Kidney (tissue), 14 donors: ENCODE measurements around the gene VTA1. TPM values are rescaled to one million over a fixed set of nuclear protein-coding genes. Genes with fewer than 3 reads are reported as not detected.

Source experiments
- DNase-seq, 5 donors: peaks; one replicate each; pipeline ENCODE4 v3.0.0-alpha.2; 2013 to 2020
- FAIRE-seq: peaks from 2 replicates; lab custom pipeline; 2012; peaks lifted over from hg19 to GRCh38; lab: Jason Lieb, UNC
- H3K27ac ChIP-seq, 2 donors: one replicate each; pipeline ENCODE4 v1.7.0; 2013; ENCODE audit warnings: low read depth in 2 of 2, low read length in 2 of 2, inconsistent platforms in 1 of 2
- H3K27me3 ChIP-seq: one replicate; pipeline ENCODE4 v1.7.1; 2013; ENCODE audit warnings: low read length, inconsistent platforms; ENCODE audit not compliant: control insufficient read depth, insufficient read depth
- H3K36me3 ChIP-seq, 3 donors: one replicate each; pipeline versions ENCODE4 v1.7.0 to v1.7.1; 2013; ENCODE audit warnings: low read length in 3 of 3, control low read depth in 1 of 3, inconsistent platforms in 1 of 3; ENCODE audit not compliant: insufficient read depth in 3 of 3, control insufficient read depth in 2 of 3
- H3K4me1 ChIP-seq, 3 donors: one replicate each; pipeline versions ENCODE4 v1.7.0 to v1.7.1; 2013; ENCODE audit warnings: low read length in 3 of 3, inconsistent platforms in 1 of 3, low read depth in 1 of 3; ENCODE audit not compliant: control insufficient read depth in 2 of 3, insufficient read depth in 2 of 3
- H3K4me3 ChIP-seq, 3 donors: one replicate each; pipeline versions ENCODE4 v1.7.0 to v1.8.1; 2013; ENCODE audit warnings: low read length in 3 of 3, control low read depth in 1 of 3, inconsistent platforms in 1 of 3
- H3K9ac ChIP-seq, 3 donors: one replicate each; pipeline versions ENCODE4 v1.7.0 to v1.7.1; 2013; ENCODE audit warnings: low read length in 3 of 3, control low read depth in 1 of 3, inconsistent platforms in 1 of 3
- H3K9me3 ChIP-seq, 3 donors: one replicate each; pipeline versions ENCODE4 v1.7.0 to v1.7.1; 2013; ENCODE audit warnings: low read length in 3 of 3, control low read depth in 1 of 3, inconsistent platforms in 1 of 3; ENCODE audit not compliant: control insufficient read depth in 2 of 3, insufficient read depth in 1 of 3
- CTCF ChIP-seq: IDR thresholded peaks from 3 replicates; pipeline ENCODE4 v1.5.1; 2012; ENCODE audit warnings: mild to moderate bottlenecking, moderate library complexity, borderline replicate concordance; ENCODE audit not compliant: insufficient read depth; ENCODE audit errors: extremely low read depth
- intact Hi-C: fragments of 100-400 bp; cut with DNase I; formaldehyde crosslinking; loops from one replicate; pipeline ENCODE4 v1.11.1; 2022
- polyA plus RNA-seq: library from polyadenylated mRNA; stranded (reverse); fragments of 350-450 nt; fragmentation: Illumina TruSeq; extraction: RNeasy Lipid Tissue Mini Kit (QIAGEN cat#74804); gene quantifications from one replicate; pipeline ENCODE4 v1.2.3, GENCODE V29; 2014; ENCODE audit warnings: low read depth, low replicate concordance; ENCODE audit not compliant: insufficient read depth
- total RNA-seq: library from RNA; stranded (reverse); fragmentation: NEBNext Ultra II Directional; extraction: Animal tissue kit (Norgen Biotek cat#: 25700); gene quantifications from one replicate; pipeline ENCODE4 v1.2.1, GENCODE V29; 2021
- donor health status: control.
- donor health status: control.
- donor health status: control.
- donor health status: control.
- donor health status: control.
- donor health status: DM: yes; HTN: yes; CAD: no.
- donor health status: Normal renal cell carcinoma (clear cell type).

The VTA1 gene
- total and polyA plus RNA-seq, 2 donors from 2014 or later: 32.9 to 37.2 TPM

GRCh38 chr6:142112451-142113061 is 34.5 kb upstream of the VTA1 start:
- no peaks in the 10 kb centered on the region for H3K9me3 ChIP-seq
- no peaks in the 10 kb centered on the region for H3K4me1 ChIP-seq
- H3K27ac ChIP-seq: no peak overlapping the region
- FAIRE-seq: peak; percentile 82
- H3K4me3 ChIP-seq: no peak overlapping the region
- TF ChIP-seq CTCF: peak; percentile 82
- intact Hi-C loops: no loop called here
- no peaks in the 10 kb centered on the region for H3K27me3 ChIP-seq
- H3K9ac ChIP-seq: no peak overlapping the region
- H3K36me3 ChIP-seq: no peaks in the 10 kb centered on the region
- DNase-seq: peak in 4 of 5 donors; percentile 67 to 84 (median 78)

DNA sequence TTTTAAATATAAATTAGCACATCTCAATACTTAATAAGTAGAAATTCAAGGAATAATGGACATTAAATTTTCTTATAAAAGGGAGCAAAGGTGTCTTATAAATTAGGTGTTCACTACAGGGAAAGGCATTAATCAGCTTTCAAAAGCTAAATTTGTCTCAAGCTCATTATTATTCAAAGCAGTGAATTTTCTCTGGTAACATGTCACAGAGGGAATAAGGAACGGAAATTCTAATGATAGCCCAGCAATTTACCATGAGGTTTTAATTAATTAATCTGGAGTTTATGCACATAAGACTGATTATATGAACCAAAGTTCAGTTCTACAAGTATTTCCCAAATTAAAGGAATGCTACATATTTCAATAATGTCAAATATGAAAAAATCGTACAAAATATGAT is 29.7 kb upstream of the VTA1 start:
- H3K9me3 ChIP-seq: no peaks in the 10 kb centered on the region
- no peaks in the 10 kb centered on the region for H3K36me3 ChIP-seq
- H3K27ac ChIP-seq: no peak overlapping the region
- DNase-seq (no peak), FAIRE-seq (no peak)
- H3K4me3 ChIP-seq: no peak overlapping the region
- H3K9ac ChIP-seq: no peak overlapping the region
- H3K4me1 ChIP-seq: no peaks in the 10 kb centered on the region
- intact Hi-C loops: no loop called here
- TF ChIP-seq CTCF: no peak
- H3K27me3 ChIP-seq: no peaks in the 10 kb centered on the region

GRCh38 chr6:142118328-142118727 is 28.7 kb upstream of the VTA1 start:
- Histone ChIP-seq H3K4me3 (no peak overlapping the region), H3K9ac (no peak overlapping the region), H3K9me3 (no peaks in the 10 kb centered on the region), H3K27ac (no peak overlapping the region), H3K4me1 (no peaks in the 10 kb centered on the region), H3K36me3 (no peaks in the 10 kb centered on the region), H3K27me3 (no peaks in the 10 kb centered on the region)
- FAIRE-seq (no peak), DNase-seq (no peak)
- intact Hi-C loops: no loop called here
- no peak for TF ChIP-seq CTCF

DNA sequence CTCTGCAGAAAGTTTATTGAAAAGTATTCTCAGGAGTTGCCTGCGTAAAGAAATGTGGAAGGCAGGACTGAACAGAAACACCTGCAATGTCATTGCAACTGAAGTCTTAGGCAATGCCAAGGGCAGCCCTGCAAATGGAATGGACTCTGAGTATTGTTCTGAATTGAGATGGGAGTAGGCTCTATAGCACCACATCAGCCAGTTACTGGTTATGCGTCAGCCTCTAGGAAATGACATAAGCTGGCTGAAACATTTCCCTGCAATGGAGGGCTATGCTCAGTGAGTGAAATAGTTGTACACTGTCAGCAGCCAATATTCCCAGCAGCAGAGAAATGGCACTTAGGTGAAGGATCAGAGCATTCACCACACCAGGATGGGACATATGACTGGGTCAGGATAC is 28.1 kb upstream of the VTA1 start:
- H3K9me3 ChIP-seq: no peaks in the 10 kb centered on the region
- no peak overlapping the region for H3K4me3 ChIP-seq
- intact Hi-C loops: no loop called here
- FAIRE-seq: no peak
- no peaks in the 10 kb centered on the region for H3K4me1 ChIP-seq
- TF ChIP-seq CTCF: no peak
- no peaks in the 10 kb centered on the region for H3K27me3 ChIP-seq
- H3K36me3 ChIP-seq: no peaks in the 10 kb centered on the region
- no peak overlapping the region for H3K27ac ChIP-seq
- no peak overlapping the region for H3K9ac ChIP-seq
- DNase-seq: no peak
